ENCODE measurements around the gene UBE2J2.
A peak's percentile ranks its signal among the peaks of the same experiment; 100 is the strongest.

UBE2J2 gene

DNA sequence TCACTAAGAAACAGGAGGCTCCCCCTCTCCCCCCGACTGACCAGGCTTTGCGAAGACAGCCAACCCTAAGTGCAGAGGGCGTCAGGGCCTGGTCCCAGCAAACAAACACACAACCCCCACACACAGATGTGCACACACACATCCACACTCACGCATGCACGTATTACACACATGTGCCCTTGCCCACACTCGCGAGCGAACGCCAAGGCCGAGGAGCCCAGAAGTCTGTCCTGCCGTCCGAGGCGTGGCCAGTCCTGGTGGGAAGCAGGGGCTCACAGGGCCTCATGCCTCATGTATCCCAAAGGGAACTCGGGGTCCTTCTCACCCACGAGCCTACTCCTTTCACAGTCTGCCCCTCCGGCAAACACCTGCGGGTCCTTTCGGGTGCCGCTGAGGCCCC, 43.9 kb downstream of the UBE2J2 start:
- no peak for DNase-seq (ENCODE audit: low read depth in 1 of 2, low spot score in 1 of 2)

- no peak for DNase-seq (ENCODE audit: low read depth in 1 of 2, low spot score in 1 of 2)
Observed at GRCh38 chr1:1228596-1229321, 44.9 kb downstream of the UBE2J2 start.

DNA sequence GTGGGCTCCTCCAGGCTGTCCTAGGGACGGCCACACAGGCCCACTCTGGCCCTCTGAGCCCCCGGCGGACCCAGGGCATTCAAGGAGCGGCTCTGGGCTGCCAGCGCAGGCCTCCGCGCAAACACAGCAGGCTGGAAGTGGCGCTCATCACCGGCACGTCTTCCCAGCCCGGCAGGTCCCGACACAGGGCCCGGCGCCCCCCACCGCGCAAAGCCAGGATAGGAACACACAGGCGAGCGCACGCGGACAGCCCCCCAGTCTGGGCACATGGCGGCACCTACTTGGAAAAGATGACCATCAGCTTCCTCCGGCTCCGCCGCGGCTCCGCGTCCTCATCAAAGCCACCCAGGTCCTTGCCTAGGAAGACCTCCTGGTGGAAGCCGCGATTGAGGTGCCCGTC, 45.5 kb downstream of the UBE2J2 start:
- no peak for DNase-seq (ENCODE audit: low read depth in 1 of 2, low spot score in 1 of 2)

GRCh38 chr1:1227386-1227785, 46.3 kb downstream of the UBE2J2 start:
- no peak for DNase-seq (ENCODE audit: low read depth in 1 of 2, low spot score in 1 of 2)

DNA sequence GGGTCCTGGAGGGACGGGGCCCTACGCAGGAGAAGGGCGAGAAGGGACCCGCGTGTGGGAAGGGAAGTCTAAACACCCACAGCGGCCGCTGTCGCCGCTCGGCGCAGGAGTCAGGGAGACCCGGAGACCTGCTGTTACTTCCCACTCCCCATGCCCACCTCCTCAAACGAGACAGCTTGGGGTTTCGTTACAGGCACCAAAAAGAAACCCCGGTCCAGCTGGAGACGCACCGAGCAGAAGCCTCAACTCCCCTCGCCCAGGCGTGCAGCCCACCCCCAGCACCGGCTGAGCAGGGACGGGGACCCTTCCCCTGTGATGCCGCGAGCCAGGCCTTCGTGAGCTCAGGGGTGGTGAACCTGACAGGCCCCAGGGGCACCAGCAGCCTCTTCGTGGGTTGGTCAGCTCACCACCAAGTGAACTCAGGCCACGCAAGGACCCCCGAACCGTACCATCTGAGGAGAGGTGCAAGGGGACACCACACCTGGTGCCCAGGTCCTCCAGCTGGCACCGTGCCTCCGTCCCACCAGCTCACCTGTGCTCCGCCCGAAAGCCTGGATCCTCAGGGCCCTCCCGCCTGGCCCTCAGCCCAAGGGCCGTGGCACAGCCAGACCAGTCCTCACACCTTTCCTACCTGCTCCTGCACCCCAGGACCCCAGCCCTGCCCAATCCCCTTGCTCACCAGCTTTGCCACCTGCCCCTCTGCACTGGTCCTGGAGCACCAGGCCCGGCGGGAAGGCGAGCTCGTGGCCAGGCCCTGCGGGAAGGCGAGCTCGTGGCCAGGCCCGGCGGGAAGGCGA, 46.9 kb downstream of the UBE2J2 start:
- DNase-seq (ENCODE audit: low read depth in 1 of 2, low spot score in 1 of 2): no peak

- no peak for DNase-seq (ENCODE audit: low read depth in 1 of 2, low spot score in 1 of 2)
Observed at GRCh38 chr1:1225913-1226312, 47.7 kb downstream of the UBE2J2 start.

GRCh38 chr1:1225238-1225845, 48.3 kb downstream of the UBE2J2 start:
- DNase-seq (ENCODE audit: low read depth in 1 of 2, low spot score in 1 of 2): no peak

GRCh38 chr1:1223891-1224290, 49.8 kb downstream of the UBE2J2 start:
- DNase-seq (ENCODE audit: low read depth in 1 of 2, low spot score in 1 of 2): no peak

DNA sequence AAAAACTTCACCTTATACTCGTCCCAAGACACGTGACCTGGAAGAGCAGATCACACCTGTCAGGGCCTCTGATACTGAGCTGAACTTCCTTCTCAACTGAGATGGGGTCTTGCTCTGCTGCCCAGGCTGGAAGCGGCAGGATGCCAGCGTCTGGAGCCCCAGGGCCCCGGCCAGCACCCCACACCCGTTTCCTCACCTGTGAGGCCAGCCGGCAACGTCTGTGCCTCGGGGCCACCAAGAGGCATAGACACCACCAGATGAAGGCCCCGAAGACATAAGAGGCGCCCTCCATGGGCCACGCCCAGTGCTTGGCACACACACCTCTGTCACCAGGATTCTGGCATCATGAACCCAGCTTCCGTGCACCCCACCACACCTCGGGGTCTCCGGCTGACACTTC, 50.3 kb downstream of the UBE2J2 start:
- DNase-seq (ENCODE audit: low read depth in 1 of 2, low spot score in 1 of 2): no peak

DNA sequence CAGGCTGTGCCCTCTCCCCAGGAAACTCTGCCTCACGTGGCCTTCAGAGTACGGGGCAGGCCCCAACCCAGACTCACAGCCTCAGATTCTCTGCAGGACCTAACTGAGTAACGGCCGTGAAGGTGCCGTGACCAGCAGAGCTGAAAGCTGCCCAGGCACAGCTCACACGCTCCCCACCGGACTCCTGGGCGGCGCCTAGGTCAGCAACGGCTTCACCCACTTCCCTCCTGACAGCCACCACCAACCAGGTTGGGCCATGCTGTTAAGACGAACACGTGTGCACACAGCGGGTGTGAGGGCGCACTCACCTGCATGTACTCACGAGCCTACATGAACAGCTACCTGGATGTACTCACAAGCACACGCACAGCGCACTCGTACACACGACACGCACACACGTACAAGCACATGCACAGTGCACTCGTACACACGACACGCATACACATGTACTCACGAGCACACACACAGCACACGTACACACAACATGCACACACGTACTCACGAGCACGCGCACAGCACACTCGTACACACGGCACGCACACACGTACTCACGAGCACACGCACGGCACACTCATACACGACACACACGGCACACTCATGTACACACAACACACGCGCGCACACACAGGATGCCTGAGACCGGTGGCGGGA, 51.0 kb downstream of the UBE2J2 start:
- DNase-seq (ENCODE audit: low read depth in 1 of 2, low spot score in 1 of 2): no peak

- no peak for DNase-seq (ENCODE audit: low read depth in 1 of 2, low spot score in 1 of 2)
Observed at GRCh38 chr1:1221887-1222574, 51.6 kb downstream of the UBE2J2 start.

DNA sequence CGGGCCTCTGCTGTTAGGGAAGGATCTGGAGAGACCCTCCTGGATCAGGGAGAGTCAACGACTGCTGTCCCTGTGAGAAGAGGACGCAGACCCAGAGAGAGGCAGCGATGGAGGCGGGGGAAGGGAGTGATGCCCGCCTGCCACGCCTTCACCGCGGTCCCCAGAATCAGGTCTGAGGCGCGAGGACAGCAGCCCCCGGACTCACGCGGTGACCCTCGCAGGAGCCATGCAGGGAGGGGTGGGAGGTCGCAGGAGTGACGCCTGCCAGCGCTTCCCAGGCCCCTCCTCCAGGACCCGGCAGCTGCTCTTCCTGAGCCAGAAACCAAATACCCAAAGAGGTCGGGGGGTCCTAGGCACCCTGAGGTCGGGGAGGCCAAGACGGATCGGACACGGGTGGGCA, 53.5 kb downstream of the UBE2J2 start:
- no peak for DNase-seq (ENCODE audit: low read depth in 1 of 2, low spot score in 1 of 2)

DNA sequence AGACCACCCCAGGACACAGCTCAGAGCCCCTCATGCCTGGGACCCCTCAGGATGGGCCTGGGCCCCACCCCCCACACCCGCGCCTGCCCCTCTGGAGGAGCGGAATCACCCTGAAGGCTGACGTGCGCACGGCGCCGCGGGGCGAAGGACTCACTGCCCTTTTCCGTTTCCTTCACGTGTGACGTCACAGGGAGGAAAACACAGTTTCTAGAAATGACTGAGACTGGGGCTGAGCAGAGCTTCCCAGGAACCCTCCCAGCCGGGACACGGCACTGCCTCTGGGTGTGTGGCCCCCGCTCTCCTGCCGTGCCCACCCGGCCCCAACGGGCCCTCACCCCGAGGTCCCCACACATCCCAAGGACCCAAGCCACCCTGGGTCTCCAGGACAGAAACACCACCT, 54.3 kb downstream of the UBE2J2 start:
- peak in 1 of 2 donors; percentile 39 for DNase-seq (ENCODE audit: low read depth in 1 of 2, low spot score in 1 of 2)

DNA sequence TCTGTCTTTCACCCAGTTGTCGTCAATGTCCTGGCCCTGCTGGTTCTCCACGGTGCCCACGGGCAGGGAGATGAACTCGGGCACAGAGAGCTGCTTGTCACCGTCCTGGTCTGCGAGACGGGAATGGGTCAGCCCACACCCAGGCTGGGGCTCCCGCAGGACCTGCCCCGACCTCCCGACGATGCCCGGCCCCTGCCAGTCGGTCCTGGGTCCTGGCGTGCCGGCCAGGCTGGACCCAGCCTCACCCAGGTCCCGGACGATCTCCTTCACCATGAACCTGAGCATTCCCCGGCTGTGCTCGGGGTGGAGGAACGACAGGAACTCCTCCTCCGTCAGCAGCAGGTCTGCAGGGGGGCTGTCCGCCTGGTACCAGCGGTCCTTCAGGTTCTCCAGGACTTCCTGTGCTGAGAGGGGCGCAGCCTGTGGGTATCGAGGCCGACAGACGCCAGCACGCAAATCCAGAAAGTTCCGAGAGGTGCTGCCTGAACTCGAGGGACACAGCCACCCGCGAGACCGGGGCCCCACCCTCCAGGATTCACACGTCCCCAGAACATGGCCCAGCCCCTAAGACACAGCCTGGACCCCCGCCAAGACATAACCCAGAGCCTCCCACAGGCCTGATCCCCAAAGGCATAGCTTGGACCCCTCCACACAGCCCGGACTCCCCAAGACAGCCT, 55.0 kb downstream of the UBE2J2 start:
- no peak for DNase-seq (ENCODE audit: low read depth in 1 of 2, low spot score in 1 of 2)

GRCh38 chr1:1217621-1218523, 55.8 kb downstream of the UBE2J2 start:
- DNase-seq (ENCODE audit: low read depth in 1 of 2, low spot score in 1 of 2): peak in 1 of 2 donors; percentile 51

DNA sequence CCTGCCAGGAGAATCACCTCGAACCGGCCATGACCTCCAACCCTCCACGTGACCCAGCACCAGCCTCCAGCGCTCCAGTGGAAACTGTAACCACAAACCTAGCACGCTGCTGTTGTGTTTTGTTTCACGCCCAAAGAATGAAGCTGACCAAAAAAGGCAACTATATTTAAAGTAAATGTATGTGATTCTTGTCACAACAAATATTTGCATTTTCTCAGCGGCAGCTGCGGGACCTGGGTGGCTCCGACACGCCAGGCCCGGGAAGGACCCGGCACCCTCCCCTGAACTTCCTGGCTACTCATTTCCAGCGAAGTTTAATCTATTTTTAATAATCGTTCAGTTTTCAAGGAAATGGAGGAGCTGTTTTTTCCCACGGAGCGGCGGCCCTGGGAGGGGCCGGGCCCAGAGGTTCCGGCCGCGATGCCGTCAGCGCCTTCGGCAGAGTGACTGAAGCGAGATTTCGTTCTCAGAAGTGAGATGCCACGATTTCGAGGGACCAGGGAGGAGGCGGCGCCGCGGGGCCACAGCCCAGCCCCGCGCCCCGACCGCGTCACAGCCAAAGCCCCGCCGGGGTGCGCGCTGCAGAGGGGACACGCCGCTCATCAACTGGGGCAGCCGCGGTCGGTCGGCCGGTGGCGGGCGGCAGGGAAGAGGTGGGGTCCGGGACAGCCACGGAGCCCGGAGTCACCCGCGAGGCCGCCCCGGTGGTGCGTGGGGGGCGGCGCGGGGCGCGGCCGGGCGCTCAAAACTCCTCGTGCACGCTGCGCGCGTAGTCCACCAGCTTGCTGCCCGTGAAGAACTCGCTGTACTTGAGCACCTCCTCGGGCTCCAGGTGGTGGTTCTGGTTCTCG, 56.7 kb downstream of the UBE2J2 start:
- peak in 1 of 2 donors; percentile 48 for DNase-seq (ENCODE audit: low read depth in 1 of 2, low spot score in 1 of 2)

DNA sequence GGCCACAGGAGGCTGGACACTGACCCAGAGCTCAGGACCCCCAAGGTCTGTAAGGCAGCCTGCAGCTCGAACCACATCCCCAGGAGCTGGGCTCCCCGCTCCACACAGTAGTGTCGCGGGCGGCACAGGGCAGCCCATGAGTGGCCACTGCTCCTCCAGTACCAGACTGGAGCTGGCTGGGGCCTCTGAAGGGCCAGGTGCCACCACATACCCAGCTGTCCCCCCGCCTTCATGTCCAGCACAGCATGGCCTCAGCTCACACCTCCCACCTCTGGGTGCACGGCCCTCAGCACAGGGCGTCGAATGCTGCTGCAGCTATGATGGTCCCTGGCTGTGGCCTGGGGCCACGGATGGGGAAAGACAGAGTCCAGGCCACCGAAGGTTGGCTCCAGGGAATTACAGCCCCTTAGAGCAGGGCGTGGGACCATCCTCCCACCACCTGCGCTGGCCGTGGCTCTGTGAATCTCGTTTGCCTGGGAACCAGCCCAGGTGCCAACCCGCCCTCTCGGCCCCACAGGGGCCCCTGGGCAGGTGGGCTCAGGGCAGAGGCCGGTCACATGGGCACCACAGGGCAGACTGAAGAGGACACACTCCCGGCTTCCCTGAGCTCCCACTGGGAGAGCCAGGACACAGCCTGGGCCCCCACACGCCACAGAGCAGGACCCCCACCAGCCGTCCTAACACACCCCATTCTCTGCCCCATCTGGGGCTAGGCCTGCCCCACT, 57.6 kb downstream of the UBE2J2 start:
- no peak for DNase-seq (ENCODE audit: low read depth in 1 of 2, low spot score in 1 of 2)

Data from stimulated activated CD4-positive, alpha-beta T cell treated with anti-CD3 and anti-CD28 coated beads, Interleukin-15, amount 100 ng/mL, for 1 hour (primary cell).